GM18907 (cell line): ENCODE measurements around the gene SLC15A3.

ENCODE experiments used
- ATAC-seq: cut with Tn5 transposase; IDR thresholded peaks from one replicate; pipeline ENCODE4 v1.9.1; 2021; ENCODE audit warnings: mild to moderate bottlenecking, moderate library complexity; ENCODE audit not compliant: unreplicated experiment

Gene SLC15A3

GRCh38 chr11:60899046-60899936, 52.7 kb downstream of the SLC15A3 start:
- ATAC-seq = no peak

- no peak for ATAC-seq
Measured at GRCh38 chr11:60897496-60897895, 54.5 kb downstream of the SLC15A3 start.

GRCh38 chr11:60895687-60896086, 56.3 kb downstream of the SLC15A3 start:
- no peak for ATAC-seq

GRCh38 chr11:60891103-60891741, 60.8 kb downstream of the SLC15A3 start:
- no peak for ATAC-seq

GRCh38 chr11:60890696-60891095, 61.3 kb downstream of the SLC15A3 start:
- ATAC-seq = no peak

GRCh38 chr11:60889869-60890311, 62.1 kb downstream of the SLC15A3 start:
- ATAC-seq = no peak

- ATAC-seq = peak; percentile 62
Measured at GRCh38 chr11:60887556-60887955, 64.4 kb downstream of the SLC15A3 start.
